A549 (cell line): ENCODE results near the gene GSC2. TPM values are rescaled to one million over a fixed set of nuclear protein-coding genes. Genes with fewer than 3 reads are reported as not detected.

Source experiments
- ATAC-seq, 2 experiments: fragments of 200-7000 bp in 1 of 2; fragments of >200 bp in 1 of 2; cut with Nextera tagmentation in 1 of 2; cut with Tn5 transposase in 1 of 2; 3 replicates each; pipeline versions ENCODE4 v1.8.0 to v1.9.1; 2018 to 2020; ENCODE audit warnings: mild to moderate bottlenecking in 1 of 2, moderate library complexity in 1 of 2
- CTCF ChIA-PET: fragments of 300-600 bp; sonication (Branson Sonifier 250); formaldehyde crosslinking; extraction: SDS; loops from one replicate; lab custom pipeline; 2021; ENCODE audit warnings: antibody characterized with exemption, inconsistent platforms; lab: Yijun Ruan, JAX
- POLR2A ChIA-PET: fragments of 350-600 bp; formaldehyde crosslinking; extraction: SDS; loops from one replicate; lab custom pipeline; 2021; ENCODE audit warnings: antibody characterized with exemption, inconsistent platforms; lab: Yijun Ruan, JAX
- DNase-seq, 2 experiments: peaks; one replicate each; pipeline versions ENCODE4 v3.0.0 to v3.0.0-alpha.2; 2011 to 2016; ENCODE audit warnings: low read depth in 1 of 2, low spot score in 1 of 2
- FAIRE-seq: peaks from 2 replicates; lab custom pipeline; 2011; peaks lifted over from hg19 to GRCh38; lab: Jason Lieb, UNC
- H3K27ac ChIP-seq, 2 experiments: fragments of >200 bp; sonication (Bioruptor Twin); formaldehyde crosslinking; 3 replicates each; pipeline ENCODE4 v1.5.1; 2016 to 2017
- H3K4me1 ChIP-seq: fragments of >200 bp; sonication (Bioruptor Twin); formaldehyde crosslinking; 3 replicates; pipeline ENCODE4 v1.6.1; 2016
- H3K4me2 ChIP-seq: fragments of >200 bp; sonication (Bioruptor Twin); formaldehyde crosslinking; 3 replicates; pipeline ENCODE4 v1.6.1; 2016
- H3K4me3 ChIP-seq: fragments of >200 bp; sonication (Bioruptor Twin); formaldehyde crosslinking; 3 replicates; pipeline ENCODE4 v1.5.1; 2016
- H3K9me3 ChIP-seq: fragments of >200 bp; sonication (Bioruptor Twin); formaldehyde crosslinking; 3 replicates; pipeline ENCODE4 v1.6.1; 2016
- CBX8 ChIP-seq: fragments of 200-600 bp; sonication (generic); IDR thresholded peaks from 2 replicates; pipeline ENCODE4 v1.6.1; 2016
- CTCF ChIP-seq: fragments of >200 bp; sonication (Bioruptor Twin); formaldehyde crosslinking; IDR thresholded peaks from 3 replicates; pipeline ENCODE4 v1.5.1; 2016
- EHF ChIP-seq: fragments of 250-450 bp; sonication (Bioruptor Pico); IDR thresholded peaks from 2 replicates; pipeline ENCODE4 v1.5.0; 2020; ENCODE audit warnings: mild to moderate bottlenecking
- EHMT2 ChIP-seq: fragments of 200-600 bp; sonication (generic); IDR thresholded peaks from 2 replicates; pipeline ENCODE4 v1.6.1; 2016; ENCODE audit warnings: antibody characterized with exemption, low read depth, mild to moderate bottlenecking, moderate library complexity
- EP300 ChIP-seq, 2 experiments: fragments of >200 bp; sonication (Bioruptor Twin); formaldehyde crosslinking; IDR thresholded peaks; 2 replicates in 1 of 2; 3 replicates in 1 of 2; pipeline ENCODE4 v1.6.1; 2016 to 2017
- FOSB ChIP-seq: fragments of 250-450 bp; sonication (Bioruptor Pico); IDR thresholded peaks from 2 replicates; pipeline ENCODE4 v1.5.0; 2020; ENCODE audit warnings: mild to moderate bottlenecking, moderate library complexity
- FOSL2 ChIP-seq, 2 experiments: fragments of 450-650 bp in 1 of 2; fragments of >200 bp in 1 of 2; sonication (Bioruptor Twin) in 1 of 2; formaldehyde crosslinking; IDR thresholded peaks; 2 replicates each; pipeline versions ENCODE4 v1.5.0 to v1.6.1; 2016 to 2020; ENCODE audit warnings: mild to moderate bottlenecking in 1 of 2, moderate library complexity in 1 of 2
- FOXS1 ChIP-seq: fragments of 250-450 bp; sonication (Bioruptor Pico); IDR thresholded peaks from 2 replicates; pipeline ENCODE4 v1.5.0; 2020; ENCODE audit warnings: mild to moderate bottlenecking, moderate library complexity
- GATA3 ChIP-seq: IDR thresholded peaks from 2 replicates; pipeline ENCODE4 v1.6.1; 2012; ENCODE audit warnings: borderline replicate concordance
- HEYL ChIP-seq: fragments of 250-450 bp; sonication (Bioruptor Pico); IDR thresholded peaks from 2 replicates; pipeline ENCODE4 v1.8.0; 2021; ENCODE audit warnings: mild to moderate bottlenecking, moderate library complexity
- HOXA7 ChIP-seq: fragments of 250-450 bp; sonication (Bioruptor Pico); IDR thresholded peaks from 2 replicates; pipeline ENCODE4 v1.5.0; 2020; ENCODE audit warnings: mild to moderate bottlenecking, moderate library complexity
- HOXB13 ChIP-seq: fragments of 250-450 bp; sonication (Bioruptor Pico); IDR thresholded peaks from 2 replicates; pipeline ENCODE4 v1.5.0; 2020; ENCODE audit warnings: low read depth, mild to moderate bottlenecking, moderate library complexity
- HOXB5 ChIP-seq: fragments of 250-450 bp; sonication (Bioruptor Pico); IDR thresholded peaks from 2 replicates; pipeline ENCODE4 v1.5.0; 2020; ENCODE audit warnings: mild to moderate bottlenecking, moderate library complexity
- MAFK ChIP-seq: fragments of 450-650 bp; IDR thresholded peaks from 2 replicates; pipeline ENCODE4 v1.6.1; 2014; ENCODE audit not compliant: partially characterized antibody
- MAZ ChIP-seq: fragments of 150-350 bp; IDR thresholded peaks from 2 replicates; pipeline ENCODE4 v1.6.1; 2014; ENCODE audit warnings: antibody characterized with exemption, low read depth, low read length, borderline replicate concordance
- POLR2A ChIP-seq: IDR thresholded peaks from 2 replicates; pipeline ENCODE4 v1.6.1; 2012; ENCODE audit warnings: mild to moderate bottlenecking, low read length
- POLR2AphosphoS2 ChIP-seq: conservative IDR thresholded peaks from 2 replicates; pipeline ENCODE4 v1.6.1; 2012; ENCODE audit warnings: low read length, improper control_type of control experiment, inconsistent platforms
- RCOR1 ChIP-seq: fragments of 150-350 bp; IDR thresholded peaks from 2 replicates; pipeline ENCODE4 v1.6.1; 2014; ENCODE audit warnings: antibody characterized with exemption, low read length, low read depth
- TFCP2L1 ChIP-seq: fragments of 250-450 bp; sonication (Bioruptor Pico); IDR thresholded peaks from 2 replicates; pipeline ENCODE4 v1.5.0; 2021; ENCODE audit warnings: mild to moderate bottlenecking
- TP53 ChIP-seq: fragments of 250-450 bp; sonication (Bioruptor Pico); IDR thresholded peaks from 2 replicates; pipeline ENCODE4 v1.5.0; 2021; ENCODE audit warnings: mild to moderate bottlenecking, moderate library complexity
- ZFP36 ChIP-seq: fragments of 450-650 bp; IDR thresholded peaks from 2 replicates; pipeline ENCODE4 v1.6.1; 2014; ENCODE audit warnings: borderline replicate concordance; ENCODE audit not compliant: partially characterized antibody
- WGBS: methylation state at CpG from one replicate; pipeline ENCODE4 v1.1.6; 2017; ENCODE audit errors: missing lambda C conversion rate; 5-methylcytosine and 5-hydroxymethylcytosine counted together
- polyA plus RNA-seq, 4 experiments: library from polyadenylated mRNA; depleted of rRNA in 3 of 4; stranded (reverse); fragments of >200 nt; fragmentation: RNase III in 1 of 4; extraction: RNeasy Plus Mini Kit Qiagen cat#74134 plus additional on column Dnase treatment in 1 of 4; gene quantifications; 2 replicates in 3 of 4; 3 replicates in 1 of 4; pipeline ENCODE4 v1.2.3, GENCODE V29; 2011 to 2017
- TF ChIP-seq, protein P1 (sequence below): fragments of 150-350 bp; IDR thresholded peaks from 2 replicates; pipeline ENCODE4 v1.6.1; 2014; ENCODE audit warnings: low read depth, mild to moderate bottlenecking, low read length
- TF ChIP-seq, protein P2 (sequence below): fragments of 200-600 bp; sonication (generic); IDR thresholded peaks from 2 replicates; pipeline ENCODE4 v1.6.1; 2016; ENCODE audit warnings: antibody characterized with exemption, mild to moderate bottlenecking, moderate library complexity
- TF ChIP-seq, protein P3 (sequence below): fragments of 450-650 bp; IDR thresholded peaks from 2 replicates; pipeline ENCODE4 v1.6.1; 2014; ENCODE audit warnings: antibody characterized with exemption

Gene GSC2
- polyA plus RNA-seq, 2 of the 4 experiments (the other 2 are of a cell fraction): not detected

- TF ChIP-seq CTCF (no peak), HOXB5 (no peak), EHF (no peak), HEYL (CRISPR knock-in tag) (no peak), CBX8 (no peak), FOSL2 (IDR thresholded peaks at IDR 0.05) (no peak), FOSL2 (CRISPR knock-in tag; IDR thresholded peaks at IDR 0.05) (no peak), POLR2A (no peak)
Measured at GRCh38 chr22:19143212-19143611, 6.9 kb downstream of the GSC2 start (continued).

GRCh38 chr22:19142394-19142793 lies 7.7 kb downstream of the GSC2 start:
- FAIRE-seq (no peak), ATAC-seq (no peak), DNase-seq (no peak)
- WGBS: 100% methylated on average over 1 of the region's 9 CpGs
- H3K27ac ChIP-seq: no peak overlapping the region
- no peaks in the 10 kb centered on the region for H3K9me3 ChIP-seq
- TF ChIP-seq, protein P1, sequence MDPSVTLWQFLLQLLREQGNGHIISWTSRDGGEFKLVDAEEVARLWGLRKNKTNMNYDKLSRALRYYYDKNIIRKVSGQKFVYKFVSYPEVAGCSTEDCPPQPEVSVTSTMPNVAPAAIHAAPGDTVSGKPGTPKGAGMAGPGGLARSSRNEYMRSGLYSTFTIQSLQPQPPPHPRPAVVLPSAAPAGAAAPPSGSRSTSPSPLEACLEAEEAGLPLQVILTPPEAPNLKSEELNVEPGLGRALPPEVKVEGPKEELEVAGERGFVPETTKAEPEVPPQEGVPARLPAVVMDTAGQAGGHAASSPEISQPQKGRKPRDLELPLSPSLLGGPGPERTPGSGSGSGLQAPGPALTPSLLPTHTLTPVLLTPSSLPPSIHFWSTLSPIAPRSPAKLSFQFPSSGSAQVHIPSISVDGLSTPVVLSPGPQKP: no peak
- TF ChIP-seq, protein P2, sequence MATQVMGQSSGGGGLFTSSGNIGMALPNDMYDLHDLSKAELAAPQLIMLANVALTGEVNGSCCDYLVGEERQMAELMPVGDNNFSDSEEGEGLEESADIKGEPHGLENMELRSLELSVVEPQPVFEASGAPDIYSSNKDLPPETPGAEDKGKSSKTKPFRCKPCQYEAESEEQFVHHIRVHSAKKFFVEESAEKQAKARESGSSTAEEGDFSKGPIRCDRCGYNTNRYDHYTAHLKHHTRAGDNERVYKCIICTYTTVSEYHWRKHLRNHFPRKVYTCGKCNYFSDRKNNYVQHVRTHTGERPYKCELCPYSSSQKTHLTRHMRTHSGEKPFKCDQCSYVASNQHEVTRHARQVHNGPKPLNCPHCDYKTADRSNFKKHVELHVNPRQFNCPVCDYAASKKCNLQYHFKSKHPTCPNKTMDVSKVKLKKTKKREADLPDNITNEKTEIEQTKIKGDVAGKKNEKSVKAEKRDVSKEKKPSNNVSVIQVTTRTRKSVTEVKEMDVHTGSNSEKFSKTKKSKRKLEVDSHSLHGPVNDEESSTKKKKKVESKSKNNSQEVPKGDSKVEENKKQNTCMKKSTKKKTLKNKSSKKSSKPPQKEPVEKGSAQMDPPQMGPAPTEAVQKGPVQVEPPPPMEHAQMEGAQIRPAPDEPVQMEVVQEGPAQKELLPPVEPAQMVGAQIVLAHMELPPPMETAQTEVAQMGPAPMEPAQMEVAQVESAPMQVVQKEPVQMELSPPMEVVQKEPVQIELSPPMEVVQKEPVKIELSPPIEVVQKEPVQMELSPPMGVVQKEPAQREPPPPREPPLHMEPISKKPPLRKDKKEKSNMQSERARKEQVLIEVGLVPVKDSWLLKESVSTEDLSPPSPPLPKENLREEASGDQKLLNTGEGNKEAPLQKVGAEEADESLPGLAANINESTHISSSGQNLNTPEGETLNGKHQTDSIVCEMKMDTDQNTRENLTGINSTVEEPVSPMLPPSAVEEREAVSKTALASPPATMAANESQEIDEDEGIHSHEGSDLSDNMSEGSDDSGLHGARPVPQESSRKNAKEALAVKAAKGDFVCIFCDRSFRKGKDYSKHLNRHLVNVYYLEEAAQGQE: no peak
- TF ChIP-seq HOXA7 (CRISPR knock-in tag) (no peak), ZFP36 (no peak), MAFK (no peak), POLR2AphosphoS2 (no peak), HEYL (CRISPR knock-in tag) (no peak), RCOR1 (no peak), TFCP2L1 (CRISPR knock-in tag) (no peak), FOXS1 (no peak), POLR2A (no peak), GATA3 (no peak), FOSB (no peak), EP300 (IDR thresholded peaks at IDR 0.05) (no peak), TP53 (CRISPR knock-in tag) (no peak), MAZ (no peak), EHMT2 (no peak), HOXB13 (CRISPR knock-in tag) (no peak)
- TF ChIP-seq, protein P3, sequence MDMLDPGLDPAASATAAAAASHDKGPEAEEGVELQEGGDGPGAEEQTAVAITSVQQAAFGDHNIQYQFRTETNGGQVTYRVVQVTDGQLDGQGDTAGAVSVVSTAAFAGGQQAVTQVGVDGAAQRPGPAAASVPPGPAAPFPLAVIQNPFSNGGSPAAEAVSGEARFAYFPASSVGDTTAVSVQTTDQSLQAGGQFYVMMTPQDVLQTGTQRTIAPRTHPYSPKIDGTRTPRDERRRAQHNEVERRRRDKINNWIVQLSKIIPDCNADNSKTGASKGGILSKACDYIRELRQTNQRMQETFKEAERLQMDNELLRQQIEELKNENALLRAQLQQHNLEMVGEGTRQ: no peak
- peaks cover 6% of the 10 kb centered on the region; the same call in 2 of the 3 replicates for H3K4me1 ChIP-seq
- POLR2A ChIA-PET: no interaction called here
- no peak overlapping the region for H3K4me2 ChIP-seq
- H3K4me3 ChIP-seq: no peak overlapping the region
- CTCF ChIA-PET: interaction anchor here (3.3 kb wide), 1 partner anchor 13 kb away, joined by 27 read pairs; no protein-coding TSS in a partner anchor
